Esophagus muscularis mucosa (tissue), 4 donors: Measurements from ENCODE around the gene HAUS1. TPM values are rescaled to one million over a fixed set of nuclear protein-coding genes. Genes with fewer than 3 reads are reported as not detected.

Experiments
- DNase-seq: peaks from one replicate; pipeline ENCODE4 v3.0.0-alpha.2; 2017; ENCODE audit errors: extremely low spot score
- H3K27ac ChIP-seq, 4 donors: fragments of 200-600 bp; sonication (generic); replicated peaks in 1 of 4; 1 replicate in 3 of 4; 2 replicates in 1 of 4; pipeline ENCODE4 v1.5.1; 2016 to 2019; ENCODE audit warnings: mild to moderate bottlenecking in 1 of 4
- H3K27me3 ChIP-seq, 4 donors: fragments of 200-600 bp; sonication (generic); one replicate each; pipeline versions ENCODE4 v1.5.1 to v1.6.0; 2016 to 2019
- H3K36me3 ChIP-seq, 4 donors: fragments of 200-600 bp; sonication (generic); one replicate each; pipeline ENCODE4 v1.5.1; 2016 to 2019
- H3K4me1 ChIP-seq, 4 donors: fragments of 200-600 bp; sonication (generic); one replicate each; pipeline ENCODE4 v1.5.1; 2016 to 2019
- H3K4me3 ChIP-seq, 4 donors: fragments of 200-600 bp; sonication (generic); 1 replicate in 2 of 4; 2 replicates in 2 of 4; pipeline ENCODE4 v1.5.1; 2016 to 2019; ENCODE audit warnings: mild to moderate bottlenecking in 4 of 4, moderate library complexity in 1 of 4
- H3K9me3 ChIP-seq, 4 donors: fragments of 200-600 bp; sonication (generic); 1 replicate in 3 of 4; 2 replicates in 1 of 4; pipeline ENCODE4 v1.5.1; 2016 to 2019
- CTCF ChIP-seq, 3 experiments: fragments of 200-600 bp in 2 of 3; fragments of 450-650 bp in 1 of 3; sonication (generic) in 2 of 3; IDR thresholded peaks; one replicate each; pipeline ENCODE4 v1.5.1; 2017 to 2019; ENCODE audit warnings: antibody characterized with exemption in 3 of 3, mild to moderate bottlenecking in 2 of 3, moderate library complexity in 1 of 3
- EP300 ChIP-seq: sonication (generic); formaldehyde crosslinking; IDR thresholded peaks from one replicate; pipeline ENCODE4 v1.6.1; 2017; ENCODE audit warnings: antibody characterized with exemption
- POLR2A ChIP-seq: fragments of 450-650 bp; IDR thresholded peaks from one replicate; pipeline ENCODE4 v1.6.1; 2017; ENCODE audit warnings: antibody characterized with exemption, moderate library complexity, mild to moderate bottlenecking, low read depth
- POLR2AphosphoS5 ChIP-seq, 2 donors: sonication (generic); formaldehyde crosslinking; IDR thresholded peaks; one replicate each; pipeline ENCODE4 v1.6.1; 2017; ENCODE audit warnings: antibody characterized with exemption in 2 of 2
- WGBS: methylation state at CpG from one replicate; pipeline ENCODE4 v1.1.5; 2018; 5-methylcytosine and 5-hydroxymethylcytosine counted together
- intact Hi-C: fragments of 100-400 bp; cut with DNase I; formaldehyde crosslinking; loops from one replicate; pipeline ENCODE4 v1.15.1; 2023
- total RNA-seq, 4 donors: library from RNA; depleted of rRNA; stranded (reverse); fragments of >200 nt; gene quantifications; one replicate each; pipeline versions ENCODE4 v1.1.0 to v1.2.1, GENCODE V29; 2016

HAUS1 gene
- total RNA-seq, 4 donors from 2014 or later, result 31.9 to 48.3 (median 34.8) TPM

GRCh38 chr18:46169464-46169941 lies 65.3 kb downstream of the HAUS1 start:
- intact Hi-C loops, result no loop called here
- H3K36me3 ChIP-seq, result no peaks in the 10 kb centered on the region
- peaks cover 5 to 8% (median 6%) of the 10 kb centered on the region in 4 donors for H3K4me1 ChIP-seq
- no peak overlapping the region for H3K27ac ChIP-seq
- no peaks in the 10 kb centered on the region for H3K9me3 ChIP-seq
- no peak for DNase-seq
- H3K27me3 ChIP-seq, result no peaks in the 10 kb centered on the region
- 90% methylated on average over 2 of the region's 6 CpGs for WGBS
- TF ChIP-seq EP300 (no peak), CTCF (IDR thresholded peaks at IDR 0.05) (no peak), POLR2A (no peak), POLR2AphosphoS5 (IDR thresholded peaks at IDR 0.05) (no peak)
- no peak overlapping the region for H3K4me3 ChIP-seq

- H3K27ac ChIP-seq, result no peak overlapping the region
- no peaks in the 10 kb centered on the region for H3K36me3 ChIP-seq
- H3K4me3 ChIP-seq, result no peak overlapping the region
- intact Hi-C loops, result loop anchor here (5.0 to 10.0 kb wide), 4 partner anchors 81 to 313 kb away; a partner anchor contains a TSS
- no peaks in the 10 kb centered on the region for H3K27me3 ChIP-seq
- TF ChIP-seq POLR2A, result no peak
- TF ChIP-seq EP300, result no peak
- TF ChIP-seq CTCF (IDR thresholded peaks at IDR 0.05), result no peak
- TF ChIP-seq POLR2AphosphoS5 (IDR thresholded peaks at IDR 0.05), result no peak
- no peaks in the 10 kb centered on the region for H3K9me3 ChIP-seq
- DNase-seq, result no peak
- H3K4me1 ChIP-seq, result peaks cover 20 to 26% (median 23%) of the 10 kb centered on the region in 4 donors
- 93% methylated on average over 4 of the region's 4 CpGs for WGBS
Observed at GRCh38 chr18:46171331-46171730, 67.1 kb downstream of the HAUS1 start.

- intact Hi-C loops, result loop anchor here (1.0 to 10.0 kb wide), 5 partner anchors 79 to 485 kb away; a partner anchor contains a TSS
- DNase-seq, result peak; percentile 97
- peak overlapping the region; percentile 88 to 93 (median 92) for H3K27ac ChIP-seq
- H3K36me3 ChIP-seq, result no peaks in the 10 kb centered on the region
- H3K4me1 ChIP-seq, result peaks cover 29 to 43% (median 37%) of the 10 kb centered on the region in 4 donors
- peak overlapping the region; percentile 94 to 100 (median 97) for H3K4me3 ChIP-seq
- no peaks in the 10 kb centered on the region for H3K9me3 ChIP-seq
- 1% methylated on average over 14 of the region's 95 CpGs for WGBS
- H3K27me3 ChIP-seq, result no peaks in the 10 kb centered on the region
- TF ChIP-seq POLR2A (peak; percentile 49), EP300 (no peak), CTCF (IDR thresholded peaks at IDR 0.05) (peak; percentile 70 to 75 (median 73)), POLR2AphosphoS5 (IDR thresholded peaks at IDR 0.05) (peak; percentile 77 to 78)
Observed at GRCh38 chr18:46173393-46174341, 69.5 kb downstream of the HAUS1 start.

- Histone ChIP-seq H3K9me3 (no peaks in the 10 kb centered on the region), H3K27me3 (no peaks in the 10 kb centered on the region), H3K36me3 (no peaks in the 10 kb centered on the region), H3K27ac (peak overlapping the region; percentile 88 to 93 (median 92)), H3K4me3 (peak overlapping the region; percentile 94 to 100 (median 97)), H3K4me1 (peaks cover 29 to 43% (median 37%) of the 10 kb centered on the region in 4 donors)
- DNase-seq, result no peak
- WGBS, result 0% methylated on average over 7 of the region's 67 CpGs
- intact Hi-C loops, result loop anchor here (5.0 to 10.0 kb wide), 4 partner anchors 78 to 310 kb away; a partner anchor contains a TSS
- TF ChIP-seq CTCF (IDR thresholded peaks at IDR 0.05) (no peak), EP300 (no peak), POLR2AphosphoS5 (IDR thresholded peaks at IDR 0.05) (no peak), POLR2A (peak; percentile 31)
Observed at GRCh38 chr18:46174342-46175041, 70.3 kb downstream of the HAUS1 start.
